ENCODE results near the gene IPMK. TPM values are rescaled to one million over a fixed set of nuclear protein-coding genes. Genes with fewer than 3 reads are reported as not detected.
"Not testable (repeated sequence)": the region's sequence is repeated elsewhere in the genome, so short reads cannot be mapped to it uniquely, and the experiment has no call there.

IPMK gene
- total RNA-seq, 1 experiment from 2014 or later, result 10.9 TPM

DNA sequence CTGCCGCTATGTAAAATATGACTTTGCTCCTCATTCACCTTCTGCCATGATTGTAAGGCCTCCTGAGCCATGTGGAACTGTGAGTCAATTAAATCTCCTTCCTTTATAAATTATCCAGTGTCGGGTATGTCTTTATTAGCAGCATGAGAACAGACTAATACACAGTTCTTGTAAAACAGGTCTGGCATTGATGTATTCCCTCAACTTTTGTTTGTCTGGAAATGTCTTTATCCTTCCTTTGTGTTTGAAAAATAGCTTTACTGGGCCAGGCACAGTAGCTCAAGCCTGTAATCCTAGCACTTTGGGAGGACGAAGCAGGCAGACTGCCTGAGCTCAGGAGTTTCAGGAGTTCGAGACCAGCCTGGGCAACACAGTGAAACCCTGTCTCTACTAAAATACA lies 14.5 kb downstream of the IPMK start (continued):
- TF ChIP-seq, protein P1, sequence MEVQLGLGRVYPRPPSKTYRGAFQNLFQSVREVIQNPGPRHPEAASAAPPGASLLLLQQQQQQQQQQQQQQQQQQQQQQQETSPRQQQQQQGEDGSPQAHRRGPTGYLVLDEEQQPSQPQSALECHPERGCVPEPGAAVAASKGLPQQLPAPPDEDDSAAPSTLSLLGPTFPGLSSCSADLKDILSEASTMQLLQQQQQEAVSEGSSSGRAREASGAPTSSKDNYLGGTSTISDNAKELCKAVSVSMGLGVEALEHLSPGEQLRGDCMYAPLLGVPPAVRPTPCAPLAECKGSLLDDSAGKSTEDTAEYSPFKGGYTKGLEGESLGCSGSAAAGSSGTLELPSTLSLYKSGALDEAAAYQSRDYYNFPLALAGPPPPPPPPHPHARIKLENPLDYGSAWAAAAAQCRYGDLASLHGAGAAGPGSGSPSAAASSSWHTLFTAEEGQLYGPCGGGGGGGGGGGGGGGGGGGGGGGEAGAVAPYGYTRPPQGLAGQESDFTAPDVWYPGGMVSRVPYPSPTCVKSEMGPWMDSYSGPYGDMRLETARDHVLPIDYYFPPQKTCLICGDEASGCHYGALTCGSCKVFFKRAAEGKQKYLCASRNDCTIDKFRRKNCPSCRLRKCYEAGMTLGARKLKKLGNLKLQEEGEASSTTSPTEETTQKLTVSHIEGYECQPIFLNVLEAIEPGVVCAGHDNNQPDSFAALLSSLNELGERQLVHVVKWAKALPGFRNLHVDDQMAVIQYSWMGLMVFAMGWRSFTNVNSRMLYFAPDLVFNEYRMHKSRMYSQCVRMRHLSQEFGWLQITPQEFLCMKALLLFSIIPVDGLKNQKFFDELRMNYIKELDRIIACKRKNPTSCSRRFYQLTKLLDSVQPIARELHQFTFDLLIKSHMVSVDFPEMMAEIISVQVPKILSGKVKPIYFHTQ (CRISPR knock-in tag; IDR thresholded peaks at IDR 0.05), result no peak
- TF ChIP-seq, protein P2, sequence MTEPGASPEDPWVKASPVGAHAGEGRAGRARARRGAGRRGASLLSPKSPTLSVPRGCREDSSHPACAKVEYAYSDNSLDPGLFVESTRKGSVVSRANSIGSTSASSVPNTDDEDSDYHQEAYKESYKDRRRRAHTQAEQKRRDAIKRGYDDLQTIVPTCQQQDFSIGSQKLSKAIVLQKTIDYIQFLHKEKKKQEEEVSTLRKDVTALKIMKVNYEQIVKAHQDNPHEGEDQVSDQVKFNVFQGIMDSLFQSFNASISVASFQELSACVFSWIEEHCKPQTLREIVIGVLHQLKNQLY (CRISPR knock-in tag; IDR thresholded peaks at IDR 0.05), result no peak
- TF ChIP-seq ZBTB21 (CRISPR knock-in tag; IDR thresholded peaks at IDR 0.05; ENCODE audit: borderline replicate concordance) (no peak), ZNF232 (CRISPR knock-in tag; IDR thresholded peaks at IDR 0.05) (no peak)

DNA sequence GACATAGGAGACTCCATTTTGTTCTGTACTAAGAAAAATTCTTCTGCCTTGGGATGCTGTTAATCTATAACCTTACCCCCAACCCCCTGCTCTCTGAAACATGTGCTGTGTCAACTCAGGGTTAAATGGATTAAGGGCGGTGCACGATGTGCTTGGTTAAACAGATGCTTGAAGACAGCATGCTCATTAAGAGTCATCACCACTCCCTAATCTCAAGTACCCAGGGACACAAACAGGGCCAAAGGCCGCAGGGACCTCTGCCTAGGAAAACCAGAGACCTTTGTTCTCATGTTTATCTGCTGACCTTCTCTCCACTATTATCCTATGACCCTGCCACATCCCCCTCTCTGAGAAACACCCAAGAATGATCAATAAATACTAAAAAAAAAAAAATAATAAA lies 23.0 kb downstream of the IPMK start:
- H3K4me3 Mint-ChIP-seq; ATAC-seq; H3K27me3 Mint-ChIP-seq (ENCODE audit: low read depth); CTCF ChIA-PET; POLR2A ChIA-PET; H3K27ac Mint-ChIP-seq; DNase-seq (ENCODE audit: low spot score): not testable (repeated sequence)
- peaks cover 33% of the 10 kb centered on the region for H3K9me3 Mint-ChIP-seq
- H3K36me3 Mint-ChIP-seq, result peaks cover 25% of the 10 kb centered on the region
- H3K4me1 Mint-ChIP-seq, result peaks cover 22% of the 10 kb centered on the region

DNA sequence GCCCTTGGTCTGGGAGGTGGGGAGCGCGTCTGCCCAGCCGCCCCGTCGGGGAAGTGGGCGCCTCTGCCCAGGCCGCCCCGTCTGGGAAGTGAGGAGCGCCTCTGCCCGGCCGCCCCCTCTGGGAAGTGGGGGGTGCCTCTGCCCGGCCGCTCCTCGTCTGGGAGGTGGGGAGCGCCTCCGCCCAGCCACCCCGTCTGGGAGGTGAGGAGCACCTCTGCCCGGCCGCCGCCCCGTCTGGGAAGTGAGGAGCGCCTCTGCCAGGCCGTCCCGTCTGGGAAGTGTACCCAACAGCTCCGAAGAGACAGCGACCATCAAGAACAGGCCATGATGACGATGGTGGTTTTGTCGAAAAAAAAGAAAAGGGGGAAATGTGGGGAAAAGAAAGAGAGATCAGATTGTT lies 23.5 kb downstream of the IPMK start:
- H3K9me3 Mint-ChIP-seq, result peaks cover 29% of the 10 kb centered on the region
- H3K27ac Mint-ChIP-seq; CTCF ChIA-PET; ATAC-seq; DNase-seq (ENCODE audit: low spot score); POLR2A ChIA-PET; H3K4me3 Mint-ChIP-seq; H3K27me3 Mint-ChIP-seq (ENCODE audit: low read depth): not testable (repeated sequence)
- peaks cover 25% of the 10 kb centered on the region for H3K36me3 Mint-ChIP-seq
- peaks cover 26% of the 10 kb centered on the region for H3K4me1 Mint-ChIP-seq

DNA sequence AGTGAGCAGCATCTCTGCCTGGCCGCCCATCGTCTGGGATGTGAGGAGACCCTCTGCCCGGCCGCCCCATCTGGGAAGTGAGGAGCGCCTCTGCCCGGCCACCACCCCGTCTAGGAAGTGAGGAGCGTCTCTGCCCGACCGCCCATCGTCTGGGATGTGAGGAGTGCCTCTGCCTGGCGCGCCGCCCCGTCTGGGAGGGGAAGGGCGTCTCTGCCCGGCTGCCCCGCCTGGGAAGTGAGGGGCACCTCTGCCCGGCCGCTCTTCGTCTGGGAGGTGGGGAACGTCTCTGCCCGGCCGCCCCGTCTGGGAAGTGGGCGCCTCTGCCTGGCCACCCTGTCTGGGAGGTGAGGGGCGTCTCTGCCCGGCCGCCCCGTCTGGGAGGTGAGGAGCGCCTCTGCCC lies 23.9 kb downstream of the IPMK start:
- POLR2A ChIA-PET; H3K27ac Mint-ChIP-seq; DNase-seq (ENCODE audit: low spot score); H3K27me3 Mint-ChIP-seq (ENCODE audit: low read depth); CTCF ChIA-PET; ATAC-seq; H3K4me3 Mint-ChIP-seq: not testable (repeated sequence)
- Mint-ChIP-seq H3K9me3 (peaks cover 24% of the 10 kb centered on the region), H3K36me3 (peaks cover 24% of the 10 kb centered on the region), H3K4me1 (peaks cover 27% of the 10 kb centered on the region)

DNA sequence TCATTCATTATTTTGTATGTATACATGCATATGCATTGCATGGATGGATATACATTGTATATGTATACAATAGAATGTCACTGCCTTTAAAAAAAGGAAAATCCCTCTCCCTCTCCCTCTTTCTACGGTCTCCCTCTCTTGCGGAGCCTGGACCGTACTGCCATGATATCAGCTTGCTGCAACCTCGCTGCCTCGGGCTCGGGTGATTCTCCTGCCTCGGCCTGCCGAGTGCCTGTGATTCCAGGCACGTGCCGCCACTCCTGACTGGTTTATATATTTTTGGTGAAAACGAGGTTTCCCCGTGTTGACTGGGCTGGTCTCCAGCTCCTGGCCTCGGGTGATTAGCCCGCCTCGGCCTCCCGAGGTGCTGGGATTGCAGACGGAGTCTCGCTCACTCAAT lies 24.4 kb downstream of the IPMK start:
- Mint-ChIP-seq H3K4me1 (peaks cover 27% of the 10 kb centered on the region), H3K9me3 (peaks cover 19% of the 10 kb centered on the region), H3K27me3 (ENCODE audit: low read depth) (no peaks in the 10 kb centered on the region), H3K36me3 (peaks cover 20% of the 10 kb centered on the region), H3K27ac (no peak overlapping the region), H3K4me3 (no peak overlapping the region)
- POLR2A ChIA-PET, result no interaction called here
- no peak for ATAC-seq
- no peak for DNase-seq (ENCODE audit: low spot score)
- CTCF ChIA-PET, result no interaction called here
- TF ChIP-seq SOX15 (CRISPR knock-in tag; IDR thresholded peaks at IDR 0.05), result no peak
- no peak for TF ChIP-seq IRF2 (CRISPR knock-in tag; IDR thresholded peaks at IDR 0.05; ENCODE audit: borderline replicate concordance, low read depth)
- TF ChIP-seq, protein P2 (CRISPR knock-in tag; IDR thresholded peaks at IDR 0.05), result no peak
- TF ChIP-seq, protein P3, sequence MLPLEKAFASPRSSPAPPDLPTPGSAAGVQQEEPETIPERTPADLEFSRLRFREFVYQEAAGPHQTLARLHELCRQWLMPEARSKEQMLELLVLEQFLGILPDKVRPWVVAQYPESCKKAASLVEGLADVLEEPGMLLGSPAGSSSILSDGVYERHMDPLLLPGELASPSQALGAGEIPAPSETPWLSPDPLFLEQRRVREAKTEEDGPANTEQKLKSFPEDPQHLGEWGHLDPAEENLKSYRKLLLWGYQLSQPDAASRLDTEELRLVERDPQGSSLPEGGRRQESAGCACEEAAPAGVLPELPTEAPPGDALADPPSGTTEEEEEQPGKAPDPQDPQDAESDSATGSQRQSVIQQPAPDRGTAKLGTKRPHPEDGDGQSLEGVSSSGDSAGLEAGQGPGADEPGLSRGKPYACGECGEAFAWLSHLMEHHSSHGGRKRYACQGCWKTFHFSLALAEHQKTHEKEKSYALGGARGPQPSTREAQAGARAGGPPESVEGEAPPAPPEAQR (CRISPR knock-in tag; IDR thresholded peaks at IDR 0.05), result no peak
- TF ChIP-seq, protein P4, sequence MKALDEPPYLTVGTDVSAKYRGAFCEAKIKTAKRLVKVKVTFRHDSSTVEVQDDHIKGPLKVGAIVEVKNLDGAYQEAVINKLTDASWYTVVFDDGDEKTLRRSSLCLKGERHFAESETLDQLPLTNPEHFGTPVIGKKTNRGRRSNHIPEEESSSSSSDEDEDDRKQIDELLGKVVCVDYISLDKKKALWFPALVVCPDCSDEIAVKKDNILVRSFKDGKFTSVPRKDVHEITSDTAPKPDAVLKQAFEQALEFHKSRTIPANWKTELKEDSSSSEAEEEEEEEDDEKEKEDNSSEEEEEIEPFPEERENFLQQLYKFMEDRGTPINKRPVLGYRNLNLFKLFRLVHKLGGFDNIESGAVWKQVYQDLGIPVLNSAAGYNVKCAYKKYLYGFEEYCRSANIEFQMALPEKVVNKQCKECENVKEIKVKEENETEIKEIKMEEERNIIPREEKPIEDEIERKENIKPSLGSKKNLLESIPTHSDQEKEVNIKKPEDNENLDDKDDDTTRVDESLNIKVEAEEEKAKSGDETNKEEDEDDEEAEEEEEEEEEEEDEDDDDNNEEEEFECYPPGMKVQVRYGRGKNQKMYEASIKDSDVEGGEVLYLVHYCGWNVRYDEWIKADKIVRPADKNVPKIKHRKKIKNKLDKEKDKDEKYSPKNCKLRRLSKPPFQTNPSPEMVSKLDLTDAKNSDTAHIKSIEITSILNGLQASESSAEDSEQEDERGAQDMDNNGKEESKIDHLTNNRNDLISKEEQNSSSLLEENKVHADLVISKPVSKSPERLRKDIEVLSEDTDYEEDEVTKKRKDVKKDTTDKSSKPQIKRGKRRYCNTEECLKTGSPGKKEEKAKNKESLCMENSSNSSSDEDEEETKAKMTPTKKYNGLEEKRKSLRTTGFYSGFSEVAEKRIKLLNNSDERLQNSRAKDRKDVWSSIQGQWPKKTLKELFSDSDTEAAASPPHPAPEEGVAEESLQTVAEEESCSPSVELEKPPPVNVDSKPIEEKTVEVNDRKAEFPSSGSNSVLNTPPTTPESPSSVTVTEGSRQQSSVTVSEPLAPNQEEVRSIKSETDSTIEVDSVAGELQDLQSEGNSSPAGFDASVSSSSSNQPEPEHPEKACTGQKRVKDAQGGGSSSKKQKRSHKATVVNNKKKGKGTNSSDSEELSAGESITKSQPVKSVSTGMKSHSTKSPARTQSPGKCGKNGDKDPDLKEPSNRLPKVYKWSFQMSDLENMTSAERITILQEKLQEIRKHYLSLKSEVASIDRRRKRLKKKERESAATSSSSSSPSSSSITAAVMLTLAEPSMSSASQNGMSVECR (CRISPR knock-in tag; IDR thresholded peaks at IDR 0.05; ENCODE audit: borderline replicate concordance), result no peak
- TF ChIP-seq ESRRA (CRISPR knock-in tag; IDR thresholded peaks at IDR 0.05; ENCODE audit: borderline replicate concordance), result no peak
- TF ChIP-seq, protein P5, sequence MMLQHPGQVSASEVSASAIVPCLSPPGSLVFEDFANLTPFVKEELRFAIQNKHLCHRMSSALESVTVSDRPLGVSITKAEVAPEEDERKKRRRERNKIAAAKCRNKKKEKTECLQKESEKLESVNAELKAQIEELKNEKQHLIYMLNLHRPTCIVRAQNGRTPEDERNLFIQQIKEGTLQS (CRISPR knock-in tag; conservative IDR thresholded peaks at IDR 0.05), result no peak
- TF ChIP-seq GTF2I (CRISPR knock-in tag; conservative IDR thresholded peaks at IDR 0.05), result no peak
- TF ChIP-seq, protein P6, sequence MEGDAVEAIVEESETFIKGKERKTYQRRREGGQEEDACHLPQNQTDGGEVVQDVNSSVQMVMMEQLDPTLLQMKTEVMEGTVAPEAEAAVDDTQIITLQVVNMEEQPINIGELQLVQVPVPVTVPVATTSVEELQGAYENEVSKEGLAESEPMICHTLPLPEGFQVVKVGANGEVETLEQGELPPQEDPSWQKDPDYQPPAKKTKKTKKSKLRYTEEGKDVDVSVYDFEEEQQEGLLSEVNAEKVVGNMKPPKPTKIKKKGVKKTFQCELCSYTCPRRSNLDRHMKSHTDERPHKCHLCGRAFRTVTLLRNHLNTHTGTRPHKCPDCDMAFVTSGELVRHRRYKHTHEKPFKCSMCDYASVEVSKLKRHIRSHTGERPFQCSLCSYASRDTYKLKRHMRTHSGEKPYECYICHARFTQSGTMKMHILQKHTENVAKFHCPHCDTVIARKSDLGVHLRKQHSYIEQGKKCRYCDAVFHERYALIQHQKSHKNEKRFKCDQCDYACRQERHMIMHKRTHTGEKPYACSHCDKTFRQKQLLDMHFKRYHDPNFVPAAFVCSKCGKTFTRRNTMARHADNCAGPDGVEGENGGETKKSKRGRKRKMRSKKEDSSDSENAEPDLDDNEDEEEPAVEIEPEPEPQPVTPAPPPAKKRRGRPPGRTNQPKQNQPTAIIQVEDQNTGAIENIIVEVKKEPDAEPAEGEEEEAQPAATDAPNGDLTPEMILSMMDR (IDR thresholded peaks at IDR 0.05), result no peak

Measured in WTC11 (cell line).